SK-N-DZ (cell line): ENCODE measurements around the gene KRT7.

Source experiments
- DNase-seq: peaks from one replicate; pipeline ENCODE4 v3.0.0-alpha.2; 2015; ENCODE audit warnings: low spot score

Gene KRT7

DNA sequence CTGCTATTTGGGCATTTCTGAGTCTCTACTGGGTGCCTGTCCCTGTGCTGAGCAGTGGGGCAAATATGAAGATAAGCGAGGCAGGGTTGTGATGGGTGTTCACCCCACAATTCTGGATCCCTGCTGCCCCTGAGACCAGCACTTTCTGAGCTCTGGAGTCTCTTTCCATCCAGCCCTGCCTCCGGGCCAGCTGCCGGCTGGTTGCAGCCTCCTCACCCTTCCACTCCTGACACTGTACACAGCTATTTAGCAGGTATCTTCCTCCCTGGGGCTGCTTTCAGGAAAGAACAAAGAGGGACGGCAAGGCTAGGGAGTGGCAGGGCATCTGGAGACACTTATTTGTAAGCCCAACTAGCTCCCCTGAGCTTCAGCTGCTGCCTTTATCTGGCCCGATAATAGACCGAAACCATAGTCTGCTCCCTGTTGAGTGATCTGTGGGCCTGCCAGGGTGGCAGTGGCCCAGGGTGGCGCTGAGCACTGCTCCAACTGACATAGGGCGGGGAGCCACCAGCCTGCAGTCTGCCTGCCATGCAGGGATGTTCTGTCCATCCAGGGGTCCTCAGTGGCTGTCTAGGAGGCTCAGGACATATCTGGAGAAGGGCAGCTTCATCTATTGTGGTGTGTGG is 33.6 kb upstream of the KRT7 start:
- no peak for DNase-seq

DNA sequence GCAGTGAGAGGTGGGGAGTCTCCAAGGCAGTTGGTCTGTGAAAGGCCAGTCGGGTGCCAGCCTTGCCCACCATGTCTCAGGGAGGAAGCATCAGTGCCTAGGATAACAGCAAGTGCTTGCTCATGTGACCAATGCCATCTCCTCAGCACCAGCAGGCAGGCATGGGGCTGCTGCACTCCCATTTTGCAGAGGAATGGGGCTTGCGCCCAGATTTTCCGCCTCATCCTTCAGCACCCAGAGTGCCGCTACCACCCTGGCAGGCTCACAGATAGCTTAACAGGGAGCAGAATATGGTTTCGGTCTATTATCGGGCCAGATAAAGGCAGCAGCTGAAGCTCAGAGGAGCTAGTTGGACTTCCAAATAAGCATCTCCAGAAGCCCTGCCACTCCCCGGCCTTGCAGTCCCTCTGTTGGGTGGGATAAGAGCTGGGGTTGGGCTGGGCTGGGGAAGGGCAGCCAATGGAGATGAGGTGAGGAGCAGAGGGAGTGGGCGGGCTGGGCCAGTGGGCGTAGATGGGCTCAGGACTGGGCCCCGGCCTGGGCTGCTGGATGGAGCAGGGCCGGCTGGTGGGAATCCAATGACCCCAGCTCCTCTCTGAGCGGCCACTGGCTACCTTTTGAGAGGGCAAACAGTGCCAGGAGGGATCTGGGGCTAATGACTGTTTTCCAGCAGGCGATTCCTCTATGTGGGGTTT is 32.8 kb upstream of the KRT7 start:
- DNase-seq, result no peak

DNA sequence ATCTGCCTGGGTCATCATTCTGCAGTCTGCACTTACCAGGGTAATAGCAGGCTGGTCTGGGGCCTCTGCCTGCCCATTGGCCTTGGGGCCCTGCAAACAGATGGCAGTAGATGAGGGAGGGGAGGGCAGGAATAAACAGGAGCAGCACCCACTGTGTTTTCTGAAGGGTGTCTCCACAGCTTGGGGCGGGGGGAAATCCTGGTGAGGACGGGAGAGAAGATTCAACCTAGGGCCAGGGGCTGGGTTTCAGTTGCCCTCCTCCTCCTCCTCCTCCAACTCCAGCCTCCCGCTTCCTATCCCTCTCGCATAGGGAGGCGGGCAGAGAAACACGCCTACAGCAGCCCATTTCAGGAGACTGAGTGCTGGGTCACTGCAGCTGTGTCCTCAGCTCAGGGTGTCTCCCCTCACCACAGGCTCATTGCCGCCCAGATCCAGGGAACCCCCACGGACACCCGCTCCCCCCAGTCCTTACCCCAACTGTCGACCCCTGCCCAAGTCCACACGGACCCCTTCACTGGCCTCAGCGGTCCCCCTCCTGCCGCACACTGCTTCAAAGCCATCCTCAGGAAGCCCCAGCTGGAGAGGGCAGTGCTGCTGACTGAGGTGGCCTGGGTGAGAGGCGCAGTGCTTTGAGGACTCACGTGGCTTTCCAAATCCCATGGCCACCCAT is 32.1 kb upstream of the KRT7 start:
- DNase-seq, result no peak

DNA sequence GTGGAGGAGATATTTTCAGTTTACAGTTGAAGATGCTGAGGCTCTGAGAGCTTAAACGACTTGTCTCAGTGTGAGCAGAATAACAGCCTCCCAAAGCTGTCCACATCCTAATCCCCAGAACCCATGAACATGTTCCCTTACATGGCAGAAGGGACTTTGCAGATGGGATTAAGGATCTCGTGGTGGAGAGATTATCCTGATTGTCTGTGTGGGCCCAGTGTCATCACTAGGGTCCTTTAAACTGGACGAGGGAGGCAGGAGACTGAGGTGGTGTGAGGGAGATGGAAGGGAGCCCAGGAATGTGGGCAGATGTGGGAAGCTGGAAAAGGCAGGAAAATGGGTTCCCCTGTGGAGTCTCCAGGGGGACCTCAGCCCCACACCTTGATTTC is 31.6 kb upstream of the KRT7 start:
- DNase-seq, result no peak

DNA sequence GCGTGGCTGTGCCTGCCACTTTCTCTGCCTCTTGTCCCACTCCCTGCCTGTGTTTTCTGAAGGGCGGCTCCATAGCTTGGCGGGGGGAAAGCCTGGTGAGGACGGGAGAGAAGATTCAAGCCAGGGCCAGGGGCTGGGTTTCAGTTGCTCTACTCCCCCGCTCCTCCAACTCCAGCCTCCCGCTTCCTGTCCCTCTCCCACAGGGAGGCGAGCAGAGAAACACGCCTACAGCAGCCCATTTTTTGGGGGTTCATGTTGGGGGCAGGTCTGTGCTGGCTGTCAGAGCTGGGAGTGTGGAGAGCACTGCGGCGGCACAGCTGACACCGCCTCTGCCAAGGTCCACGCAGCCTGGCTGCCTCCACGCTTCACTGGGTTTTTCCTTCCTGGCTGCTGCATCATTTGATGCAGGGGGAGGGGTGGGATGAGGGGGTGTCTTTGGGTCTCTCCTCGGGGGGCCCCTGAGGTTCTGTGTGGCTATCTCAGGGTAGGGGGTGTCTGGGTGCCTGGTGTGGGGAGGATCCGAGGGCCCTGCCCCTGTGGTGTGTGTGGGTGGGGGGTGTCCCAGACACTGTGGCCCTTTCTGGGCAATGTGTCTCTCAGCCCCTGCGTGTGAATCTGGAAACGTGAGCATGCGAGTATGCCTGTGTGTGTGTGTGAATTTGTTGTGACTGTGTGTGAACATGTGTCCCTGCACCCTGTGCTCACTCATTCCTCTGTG is 30.5 kb upstream of the KRT7 start:
- DNase-seq, result no peak

DNA sequence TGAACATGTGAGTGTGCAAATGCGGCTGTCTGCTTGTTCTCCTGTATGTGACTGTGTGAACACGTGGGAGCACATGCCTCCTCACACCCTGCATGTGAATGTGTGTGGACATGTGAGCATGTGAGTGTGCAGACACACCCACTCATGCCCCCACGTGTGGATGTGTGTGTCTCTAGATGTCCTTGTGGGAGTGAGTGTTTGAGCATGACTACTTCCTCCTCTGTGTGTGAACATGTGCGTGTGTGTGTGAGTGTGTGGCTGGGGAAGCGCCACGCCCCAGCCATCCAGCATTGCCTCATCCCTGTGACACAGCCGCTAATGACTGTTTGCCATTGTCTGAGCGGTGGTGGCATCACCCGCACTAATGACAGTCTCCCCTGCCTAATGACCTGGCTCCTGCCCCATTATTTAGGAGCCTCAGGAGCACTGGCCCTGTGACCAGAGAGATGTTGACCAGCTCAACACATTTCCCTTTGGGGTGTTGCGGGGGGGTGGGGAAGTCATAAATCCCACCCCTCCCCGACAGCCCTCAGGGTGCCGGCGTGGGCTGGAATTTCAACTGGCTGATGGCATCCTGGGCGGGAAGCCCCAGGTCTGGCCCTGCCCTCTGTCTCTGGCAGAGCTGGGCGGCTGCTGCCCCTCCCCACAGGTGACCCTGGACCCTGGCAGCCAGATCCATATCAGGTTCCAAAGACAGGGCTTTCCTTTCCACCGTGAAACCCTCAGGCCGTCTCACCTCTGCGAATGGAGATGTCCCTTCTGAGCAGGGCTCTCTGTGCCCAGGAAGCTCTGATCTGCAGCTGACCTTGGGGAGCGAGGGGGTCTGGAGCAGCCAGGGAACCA is 29.7 kb upstream of the KRT7 start:
- DNase-seq, result no peak

DNA sequence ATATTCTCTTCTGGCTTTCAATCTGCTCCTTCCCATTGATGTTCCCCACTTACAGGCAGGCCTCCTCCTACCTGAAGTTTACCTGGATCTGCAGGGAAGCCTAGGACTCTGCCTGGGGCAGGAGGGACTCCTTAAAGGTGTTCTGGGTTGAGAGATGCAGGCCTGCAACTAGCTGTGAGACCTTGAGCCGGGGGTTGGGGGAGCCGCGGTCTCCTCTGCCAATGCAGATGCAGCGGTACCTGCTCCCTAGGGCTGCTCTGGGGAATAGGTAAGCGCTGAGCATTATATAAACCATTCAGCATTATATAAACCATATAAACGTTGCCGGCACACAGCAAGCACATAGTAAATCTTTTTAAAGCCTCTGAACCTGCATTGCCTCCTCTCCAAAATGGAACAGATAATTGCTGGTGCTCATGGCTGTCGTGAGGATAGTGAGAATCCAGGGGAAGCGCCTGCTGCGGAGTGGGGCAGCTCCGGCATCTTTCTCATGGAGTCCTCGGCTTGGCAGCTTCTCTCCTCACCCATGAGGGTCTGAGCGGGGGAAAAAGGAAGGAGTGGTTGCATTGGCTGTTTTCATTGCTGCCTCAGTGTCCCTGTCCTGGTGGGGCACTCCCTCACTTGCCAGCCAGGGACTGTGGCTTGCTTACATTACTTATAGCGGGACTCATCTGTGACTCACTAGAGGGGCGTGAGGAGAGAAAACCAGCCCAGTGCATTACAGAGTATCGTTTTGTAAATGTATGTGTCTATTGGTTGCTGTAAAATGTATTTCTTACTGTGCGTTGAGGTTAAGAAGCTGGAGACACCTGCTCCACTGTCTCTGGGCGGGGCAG is 28.7 kb upstream of the KRT7 start:
- DNase-seq, result no peak

DNA sequence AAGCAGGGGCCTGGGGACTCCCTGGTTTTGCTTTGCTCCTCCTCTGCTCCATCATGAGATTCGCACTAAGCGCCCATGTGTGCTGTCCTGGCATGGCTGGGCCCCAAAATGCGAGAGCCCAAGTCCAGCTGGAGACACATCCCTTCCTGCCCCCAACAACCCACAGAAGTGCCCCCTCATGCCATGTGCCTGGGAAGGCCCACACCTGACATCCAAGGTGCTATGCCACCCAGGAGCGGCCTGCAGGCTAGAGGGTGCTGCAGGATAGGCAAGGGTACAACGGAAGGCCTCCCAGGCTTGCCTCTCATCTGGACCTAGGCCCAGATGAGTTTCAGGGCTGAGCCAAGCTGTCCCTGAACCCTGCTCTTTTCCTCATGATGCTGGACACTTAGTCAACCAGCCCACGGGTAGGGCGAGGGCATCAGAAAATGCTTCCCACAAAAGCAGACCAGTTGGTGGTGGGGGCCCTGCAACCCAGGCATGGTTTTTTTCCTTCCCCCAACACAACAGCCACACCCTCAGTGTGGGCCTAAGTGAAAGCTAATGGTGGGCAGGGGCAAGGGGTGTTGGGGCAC is 28.0 kb upstream of the KRT7 start:
- no peak for DNase-seq

DNA sequence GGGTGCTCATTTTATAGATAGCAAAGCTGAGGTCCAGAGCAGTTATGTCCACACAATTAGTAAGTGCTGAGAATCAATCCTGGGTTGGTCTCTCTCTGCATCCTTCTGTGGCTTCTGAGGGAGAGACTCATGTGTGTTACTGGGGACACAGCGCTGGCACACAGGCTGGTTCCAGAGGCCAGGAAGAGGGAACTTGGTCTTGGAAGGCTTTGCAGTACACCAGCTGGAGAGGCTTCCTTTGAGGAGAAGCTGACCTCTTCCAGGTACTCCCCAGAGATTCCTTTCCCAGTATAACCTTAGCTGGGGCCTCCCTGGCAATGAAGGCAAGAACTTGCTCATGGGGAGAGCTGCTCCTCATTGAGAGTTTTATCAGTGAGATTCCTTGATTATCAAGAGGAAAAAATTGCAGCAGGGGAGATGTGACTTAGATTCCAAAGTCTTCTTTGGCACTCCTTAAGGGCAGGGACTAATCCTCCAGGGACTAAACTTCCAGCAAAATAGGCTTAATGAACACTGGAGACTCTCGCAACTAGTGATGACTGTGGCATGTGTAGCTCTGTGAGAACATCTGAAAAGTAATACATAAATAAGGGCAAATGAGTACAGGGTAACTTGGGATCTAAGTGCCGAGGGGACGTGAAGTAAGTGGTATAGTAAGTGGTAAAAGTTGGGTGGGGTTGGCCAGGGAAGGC is 27.3 kb upstream of the KRT7 start:
- no peak for DNase-seq

DNA sequence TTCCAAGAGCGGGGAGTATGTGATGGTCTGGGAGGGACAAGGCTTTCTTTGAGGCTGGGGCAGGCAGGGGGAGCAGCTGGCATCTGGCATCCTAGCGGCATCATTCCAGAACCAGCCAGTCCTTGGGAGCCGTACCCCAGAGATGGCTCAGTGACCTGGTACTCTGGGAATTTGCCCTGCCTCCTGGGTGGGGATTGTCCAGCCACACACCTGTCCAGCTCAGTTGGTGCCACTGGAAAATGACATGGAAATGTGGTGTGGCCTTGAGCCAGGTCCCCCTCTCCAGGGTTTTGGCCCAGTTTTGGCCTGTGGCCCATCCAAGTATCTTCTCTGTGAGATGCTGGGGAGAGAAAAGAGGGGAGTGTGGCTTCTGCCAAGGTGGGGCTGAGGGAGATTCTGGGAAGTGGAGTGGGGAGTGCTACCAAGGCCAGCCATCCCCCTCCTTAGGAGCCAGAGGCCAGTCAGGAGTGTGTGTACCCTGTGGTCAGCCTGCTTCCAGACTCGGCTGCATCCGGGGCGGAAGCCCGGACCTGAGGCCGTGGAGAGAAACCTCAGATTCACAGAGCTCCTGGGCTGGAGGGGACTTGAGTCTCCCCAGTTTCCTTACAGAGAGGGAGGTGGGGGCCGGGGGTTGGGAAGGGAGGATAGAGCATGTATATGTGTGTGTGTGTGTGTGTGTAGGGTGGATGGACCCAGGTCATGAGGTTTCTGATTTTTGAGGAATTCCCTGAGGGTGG is 26.6 kb upstream of the KRT7 start:
- DNase-seq, result no peak

DNA sequence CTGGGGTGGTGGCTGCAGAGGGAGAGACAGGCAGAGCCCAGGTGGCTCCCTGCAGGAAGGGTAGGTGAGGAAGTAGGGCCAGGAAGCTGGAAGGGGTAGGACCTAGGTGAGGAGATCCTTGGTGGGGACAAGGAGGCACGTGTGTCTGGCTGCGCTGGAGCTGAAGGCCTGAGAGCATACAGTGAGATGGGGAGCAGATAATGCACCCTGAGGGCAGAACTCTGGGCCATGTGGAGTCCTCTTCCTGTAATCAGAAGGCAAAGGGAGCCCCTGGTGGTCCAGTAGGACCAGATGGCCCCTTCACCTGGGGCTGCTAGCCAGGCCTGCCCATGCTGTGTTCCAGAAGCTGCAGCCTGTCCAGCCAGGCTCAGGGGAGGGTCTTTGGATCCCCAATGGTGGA is 25.9 kb upstream of the KRT7 start:
- no peak for DNase-seq

DNA sequence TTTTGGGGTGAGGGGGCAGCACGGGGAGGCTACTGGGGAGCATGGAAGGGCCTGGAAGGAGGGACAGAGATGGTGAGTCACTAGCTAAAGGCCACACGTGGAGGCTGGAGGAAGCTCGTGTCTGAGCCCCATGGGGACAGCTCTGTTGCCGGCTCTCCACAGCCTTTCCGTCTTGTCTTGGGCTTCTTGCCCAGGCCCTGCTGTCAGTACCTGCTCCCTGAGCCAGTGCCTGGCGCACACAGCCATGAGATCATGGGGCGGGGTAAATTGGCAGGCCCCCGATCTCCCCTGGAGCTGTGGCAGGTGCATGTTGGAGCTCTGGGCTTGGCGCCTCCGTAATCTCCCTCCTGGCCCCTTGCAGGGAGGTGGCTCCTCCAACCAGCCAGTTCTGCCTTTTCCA is 25.1 kb upstream of the KRT7 start:
- no peak for DNase-seq

DNA sequence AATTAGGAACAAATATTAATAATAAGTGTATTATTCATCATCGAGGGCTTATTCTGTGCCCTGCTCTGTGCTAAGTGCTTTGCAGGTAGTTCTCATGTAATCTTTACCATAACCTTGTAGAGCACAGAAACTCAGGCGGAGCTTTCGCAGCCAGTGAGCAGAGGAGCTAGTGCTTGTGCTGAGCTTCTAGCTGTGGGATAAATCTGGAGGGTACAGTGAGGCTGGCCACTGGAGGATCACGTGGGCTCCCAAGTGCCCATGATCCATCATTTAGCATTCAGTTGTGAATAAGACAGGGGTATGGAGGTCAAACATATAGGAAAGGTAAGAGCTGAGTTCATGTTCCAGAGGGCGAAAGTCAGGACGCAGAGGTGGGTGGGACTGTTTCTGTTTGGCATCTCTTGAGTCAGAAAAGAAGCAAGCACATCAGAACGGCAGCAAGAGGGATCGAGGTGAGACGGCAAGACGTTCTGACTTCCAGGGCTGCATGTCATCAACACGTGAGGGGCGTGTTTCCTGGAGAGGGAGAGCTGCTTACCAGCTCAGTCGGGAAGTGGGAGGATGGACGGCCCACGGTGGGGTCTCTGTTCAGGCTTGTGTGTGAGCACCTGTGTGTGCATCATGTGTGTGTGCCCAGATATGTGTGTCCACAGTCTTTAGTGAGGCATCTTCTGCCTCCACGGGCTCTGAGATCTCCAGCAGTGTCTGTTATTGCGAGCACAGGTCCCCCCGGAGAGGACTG is 24.4 kb upstream of the KRT7 start:
- no peak for DNase-seq

DNA sequence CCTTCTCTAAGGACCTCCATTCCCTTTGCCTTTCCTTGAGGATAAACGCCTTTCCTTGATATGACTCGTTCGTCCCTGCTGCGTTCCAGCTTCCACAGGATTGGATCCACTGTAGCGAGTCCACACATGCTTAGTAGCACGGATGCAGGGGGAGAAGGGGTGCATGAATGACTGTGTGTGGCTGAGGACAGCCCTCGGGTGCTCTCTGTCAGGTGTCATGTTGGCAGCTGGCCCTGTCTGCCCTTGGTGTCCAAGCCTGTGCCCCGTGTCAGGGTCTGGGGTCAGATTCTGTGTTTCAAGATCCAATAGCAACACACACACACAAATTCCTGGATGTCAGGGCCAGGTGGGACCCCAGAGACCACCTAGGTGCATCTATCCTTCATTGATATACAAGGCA is 23.7 kb upstream of the KRT7 start:
- DNase-seq, result no peak

DNA sequence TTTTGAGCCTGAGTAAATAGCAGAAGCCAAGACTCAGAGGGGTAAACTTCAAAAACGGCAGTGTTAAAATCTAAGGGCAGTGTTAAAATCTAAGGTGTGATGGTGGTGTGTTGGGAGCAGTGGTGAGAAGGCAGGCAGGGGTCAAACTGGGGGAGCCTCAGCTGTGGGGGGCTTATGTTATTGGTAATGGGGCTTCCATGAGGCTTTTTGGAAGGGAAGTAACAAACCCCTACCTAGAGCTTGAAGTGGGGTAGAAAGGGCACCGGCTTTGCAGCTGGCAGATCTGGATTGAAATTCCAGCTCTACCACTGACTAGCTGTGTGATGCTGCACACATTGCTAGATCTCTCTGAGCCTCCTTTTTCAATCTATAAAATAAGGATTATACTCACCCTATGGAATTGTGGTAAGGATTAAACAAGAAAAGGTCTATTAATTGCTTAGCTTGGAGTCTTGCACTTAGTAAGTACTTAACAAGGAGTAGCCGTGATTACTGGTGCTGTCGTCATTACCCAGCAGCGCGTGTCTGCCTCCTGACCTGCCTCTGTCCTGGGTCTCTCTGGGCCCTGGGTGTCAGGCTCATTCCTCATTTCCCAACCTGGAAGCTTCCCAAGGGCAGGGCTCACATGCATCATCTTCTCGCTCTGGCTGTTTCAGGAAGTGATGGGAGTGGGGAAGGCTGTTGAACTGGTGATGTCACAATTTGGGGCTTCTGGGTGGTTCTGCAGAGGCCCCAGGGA is 22.7 kb upstream of the KRT7 start:
- no peak for DNase-seq

DNA sequence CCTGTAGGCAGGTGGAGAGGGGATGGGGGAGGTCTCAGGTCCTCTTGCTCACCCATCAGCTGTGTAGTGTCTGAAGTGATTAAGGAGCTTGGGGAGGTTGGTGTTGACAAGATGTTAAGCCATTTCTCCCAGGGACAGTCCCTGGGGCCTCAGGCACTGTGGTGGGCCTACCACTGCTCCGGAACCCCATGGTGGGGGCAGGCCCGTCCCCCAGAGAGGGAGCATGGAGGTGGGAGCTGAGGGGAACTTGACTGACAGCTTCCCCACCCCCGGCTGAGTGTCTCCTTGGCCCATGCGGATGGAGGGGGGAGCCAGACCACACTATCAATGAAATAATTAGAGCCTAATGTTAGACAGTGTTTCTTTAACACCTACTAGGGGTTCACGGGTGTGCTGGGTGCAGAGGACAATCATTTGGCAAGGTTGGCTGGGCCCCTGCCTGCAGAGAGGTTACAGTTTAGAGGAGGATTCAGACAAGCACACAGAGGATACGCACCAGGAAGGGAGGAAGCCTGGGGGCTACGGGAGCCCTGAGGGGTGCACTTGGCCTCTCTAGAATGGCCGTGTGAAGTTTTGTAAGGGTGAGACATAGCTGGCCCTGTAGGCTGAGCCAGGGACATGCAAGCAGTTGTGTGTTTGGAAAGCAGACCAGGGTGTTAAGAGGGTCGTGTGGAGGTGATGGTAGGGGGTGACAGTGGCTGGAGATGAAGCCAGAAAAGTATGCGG is 22.0 kb upstream of the KRT7 start:
- DNase-seq, result no peak
